Colonic mucosa (tissue), 4 donors: ENCODE measurements around the gene PHRF1. TPM values are rescaled to one million over a fixed set of nuclear protein-coding genes. Genes with fewer than 3 reads are reported as not detected.
A peak's percentile ranks its signal among the peaks of the same experiment; 100 is the strongest.

Source experiments
- DNase-seq: peaks from one replicate; pipeline ENCODE4 v3.0.0-alpha.2; 2020
- H3K27ac ChIP-seq: fragments of 200-600 bp; one replicate; pipeline ENCODE4 v1.8.0; 2021
- H3K27me3 ChIP-seq: fragments of 200-600 bp; one replicate; pipeline ENCODE4 v1.8.0; 2021
- H3K36me3 ChIP-seq: fragments of 200-600 bp; one replicate; pipeline ENCODE4 v1.8.0; 2021
- H3K4me1 ChIP-seq: fragments of 200-600 bp; one replicate; pipeline ENCODE4 v1.8.0; 2021; ENCODE audit warnings: mild to moderate bottlenecking
- H3K4me3 ChIP-seq: fragments of 200-600 bp; one replicate; pipeline ENCODE4 v1.8.0; 2021
- H3K9ac ChIP-seq, 2 donors: one replicate each; pipeline ENCODE4 v1.7.0; 2013; ENCODE audit warnings: control low read depth in 2 of 2, low read depth in 2 of 2, low read length in 2 of 2
- H3K9me3 ChIP-seq: fragments of 200-600 bp; one replicate; pipeline ENCODE4 v1.8.0; 2021
- intact Hi-C: fragments of 100-400 bp; cut with DNase I; formaldehyde crosslinking; loops from one replicate; pipeline ENCODE4 v1.14.1; 2022
- total RNA-seq, 2 donors: library from RNA; stranded (reverse); fragmentation: NEBNext Ultra II Directional in 1 of 2; extraction: Animal tissue kit (Norgen Biotek cat#: 25700) in 1 of 2; gene quantifications; one replicate each; pipeline ENCODE4 v1.2.1, GENCODE V29; 2021
- TF ChIP-seq, protein P1 (sequence below): fragments of 200-600 bp; IDR thresholded peaks from one replicate; pipeline ENCODE4 v1.8.0; 2022; ENCODE audit warnings: antibody characterized with exemption, mild to moderate bottlenecking
- donor health status: healthy.
- donor health status: DM: no; HTN: no; CAD: no.
- donor health status: DM: no; HTN: no; CAD: no.

Gene PHRF1
- total RNA-seq, 2 donors from 2014 or later: 29.4 to 41.9 TPM

DNA sequence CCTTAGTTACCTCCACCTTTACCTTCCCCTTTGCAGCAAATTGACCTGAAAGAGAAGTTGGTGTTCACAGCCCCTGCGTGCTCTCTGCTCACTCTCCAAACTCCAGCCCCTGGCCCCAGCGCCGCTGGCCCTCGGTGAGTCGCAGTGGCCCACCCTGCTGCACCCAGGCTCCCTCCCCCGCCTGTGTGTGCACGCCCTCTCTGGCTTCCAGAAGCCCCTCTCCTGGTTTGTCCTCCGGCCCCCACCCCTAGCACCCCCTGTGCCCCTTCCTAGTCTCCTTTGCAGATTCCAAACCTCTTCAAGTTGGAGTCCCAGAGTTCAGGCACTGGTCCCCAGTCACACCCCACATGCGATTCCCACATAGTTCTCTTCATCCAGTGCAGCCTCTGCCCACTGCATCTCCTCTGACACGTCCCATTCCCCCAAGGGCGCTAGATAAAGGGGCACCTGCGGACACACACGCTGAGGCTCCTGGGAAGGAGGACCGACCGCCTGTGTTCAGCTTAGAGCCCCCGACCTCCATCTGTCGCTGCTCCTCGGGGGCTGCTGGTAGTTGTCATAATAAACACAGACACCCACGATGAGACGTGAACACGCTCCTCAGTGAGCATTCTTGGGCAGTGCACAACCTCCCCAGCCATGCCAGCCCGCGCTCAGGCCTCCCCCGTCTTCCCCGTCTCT is 1.5 kb upstream of the PHRF1 start:
- Histone ChIP-seq H3K9me3 (no peaks in the 10 kb centered on the region), H3K36me3 (no peaks in the 10 kb centered on the region), H3K4me3 (peak overlapping the region; percentile 65), H3K4me1 (peaks cover 16% of the 10 kb centered on the region), H3K9ac (peak overlapping the region; percentile 46 to 54), H3K27me3 (no peaks in the 10 kb centered on the region), H3K27ac (peak overlapping the region; percentile 29)
- TF ChIP-seq, protein P1, sequence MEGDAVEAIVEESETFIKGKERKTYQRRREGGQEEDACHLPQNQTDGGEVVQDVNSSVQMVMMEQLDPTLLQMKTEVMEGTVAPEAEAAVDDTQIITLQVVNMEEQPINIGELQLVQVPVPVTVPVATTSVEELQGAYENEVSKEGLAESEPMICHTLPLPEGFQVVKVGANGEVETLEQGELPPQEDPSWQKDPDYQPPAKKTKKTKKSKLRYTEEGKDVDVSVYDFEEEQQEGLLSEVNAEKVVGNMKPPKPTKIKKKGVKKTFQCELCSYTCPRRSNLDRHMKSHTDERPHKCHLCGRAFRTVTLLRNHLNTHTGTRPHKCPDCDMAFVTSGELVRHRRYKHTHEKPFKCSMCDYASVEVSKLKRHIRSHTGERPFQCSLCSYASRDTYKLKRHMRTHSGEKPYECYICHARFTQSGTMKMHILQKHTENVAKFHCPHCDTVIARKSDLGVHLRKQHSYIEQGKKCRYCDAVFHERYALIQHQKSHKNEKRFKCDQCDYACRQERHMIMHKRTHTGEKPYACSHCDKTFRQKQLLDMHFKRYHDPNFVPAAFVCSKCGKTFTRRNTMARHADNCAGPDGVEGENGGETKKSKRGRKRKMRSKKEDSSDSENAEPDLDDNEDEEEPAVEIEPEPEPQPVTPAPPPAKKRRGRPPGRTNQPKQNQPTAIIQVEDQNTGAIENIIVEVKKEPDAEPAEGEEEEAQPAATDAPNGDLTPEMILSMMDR: no peak
- intact Hi-C loops: loop anchor here (5.0 kb wide), 1 partner anchor 43 kb away; the partner anchor contains the start of gene IRF7
- DNase-seq: no peak

DNA sequence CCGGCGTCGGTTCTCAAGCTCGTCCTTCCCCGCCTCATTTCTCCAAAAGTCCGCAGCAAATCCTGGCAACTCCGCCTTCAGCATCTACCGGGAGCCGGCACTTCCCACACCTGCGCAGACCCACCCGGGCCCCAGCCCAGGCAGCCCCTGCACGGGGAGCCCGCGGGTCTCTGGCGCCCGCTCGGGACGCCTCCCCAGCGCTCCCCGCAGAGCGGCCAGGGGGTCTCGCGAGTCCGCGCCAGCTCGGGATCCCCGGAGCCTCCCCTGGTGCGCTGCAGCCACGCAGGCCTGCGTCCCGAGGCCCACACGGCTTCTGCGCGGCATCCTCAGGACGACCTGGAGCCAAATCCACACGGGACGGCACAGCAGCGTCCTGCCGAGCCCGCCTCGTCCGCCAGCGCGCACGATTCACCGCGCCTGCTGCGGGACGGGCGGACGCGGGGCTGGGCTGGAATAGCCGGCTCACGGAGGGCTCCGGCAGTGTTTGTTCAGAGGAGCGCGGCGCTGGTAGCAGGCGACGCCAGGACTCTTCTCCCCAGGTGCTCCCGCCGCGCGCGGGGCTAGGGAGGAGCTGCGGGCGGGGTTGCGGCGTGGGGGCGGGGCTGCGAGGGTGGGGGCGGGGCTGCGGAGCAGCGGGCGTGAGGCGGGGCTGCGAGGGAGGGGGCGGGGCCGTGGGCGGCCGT is 816 bp upstream of the PHRF1 start:
- Histone ChIP-seq H3K27me3 (no peaks in the 10 kb centered on the region), H3K9me3 (no peaks in the 10 kb centered on the region), H3K9ac (peak overlapping the region; percentile 46 to 54), H3K4me3 (peak overlapping the region; percentile 65), H3K36me3 (no peaks in the 10 kb centered on the region), H3K4me1 (peaks cover 16% of the 10 kb centered on the region), H3K27ac (peak overlapping the region; percentile 29)
- TF ChIP-seq, protein P1: no peak
- peak; percentile 82 for DNase-seq
- intact Hi-C loops: loop anchor here (5.0 kb wide), 1 partner anchor 42 kb away; the partner anchor contains the start of gene IRF7

DNA sequence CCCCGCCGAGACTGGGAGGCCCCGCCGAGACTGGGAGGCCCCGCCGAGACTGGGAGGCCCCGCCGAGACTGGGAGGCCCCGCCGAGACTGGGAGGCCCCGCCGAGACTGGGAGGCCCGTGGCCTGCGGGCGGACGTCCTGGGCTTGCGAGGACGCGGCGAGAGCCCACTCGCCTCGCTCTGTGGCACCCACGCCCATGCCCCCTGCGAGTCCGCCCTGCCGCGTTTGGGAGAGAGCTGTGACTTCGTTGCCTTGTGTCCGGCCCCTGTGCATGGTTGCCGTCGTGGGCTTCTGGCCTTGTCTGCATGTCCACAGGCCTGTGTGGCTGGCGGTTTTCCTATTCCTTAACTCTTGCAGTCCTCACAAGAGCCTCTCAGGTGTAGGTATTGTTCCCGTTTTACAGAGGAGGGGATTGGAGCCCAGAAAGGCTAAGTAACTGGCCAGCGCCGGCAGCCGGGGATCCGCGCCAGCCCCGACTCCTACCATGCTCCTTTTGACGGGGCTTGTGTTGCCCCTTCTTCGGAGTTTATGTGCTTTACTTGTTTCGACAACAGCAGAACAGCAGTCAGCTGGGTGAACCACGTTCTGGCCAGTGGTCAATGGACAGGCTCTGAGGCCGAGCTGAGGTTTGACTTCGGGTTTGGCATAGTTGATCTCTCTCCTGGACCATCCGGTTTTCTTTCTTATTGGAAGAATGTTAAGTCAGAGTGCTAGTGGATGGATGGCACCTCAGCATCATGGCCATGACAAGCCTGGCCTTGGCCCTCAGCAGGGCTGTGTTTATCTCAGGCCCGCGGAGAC is 741 bp downstream of the PHRF1 start:
- TF ChIP-seq, protein P1: no peak
- H3K4me1 ChIP-seq: peaks cover 16% of the 10 kb centered on the region
- peak overlapping the region; percentile 78 for H3K4me3 ChIP-seq
- peak overlapping the region; percentile 2 for H3K27ac ChIP-seq
- no peaks in the 10 kb centered on the region for H3K36me3 ChIP-seq
- intact Hi-C loops: loop anchor here (5.0 kb wide), 1 partner anchor 40 kb away; the partner anchor contains the start of gene IRF7
- no peaks in the 10 kb centered on the region for H3K27me3 ChIP-seq
- no peaks in the 10 kb centered on the region for H3K9me3 ChIP-seq
- DNase-seq: no peak
- H3K9ac ChIP-seq: peak overlapping the region; percentile 62 to 92

DNA sequence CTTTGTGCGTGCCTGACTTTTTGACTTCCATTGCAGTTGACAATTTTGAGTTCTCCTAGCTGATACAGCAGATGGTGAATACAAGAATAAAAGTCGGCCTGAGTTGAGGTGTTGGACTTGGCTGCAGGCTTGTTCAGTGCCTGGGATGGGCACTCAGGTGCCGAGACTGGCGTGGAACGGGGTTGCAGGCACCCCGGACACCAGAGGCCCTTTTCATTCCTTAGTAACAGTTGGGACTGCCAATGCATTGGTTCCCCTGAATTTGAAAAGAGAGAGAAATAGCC is 1.3 kb downstream of the PHRF1 start:
- Histone ChIP-seq H3K27ac (no peak overlapping the region), H3K4me1 (peaks cover 16% of the 10 kb centered on the region), H3K4me3 (peak overlapping the region; percentile 78), H3K9ac (peak overlapping the region; percentile 62 to 92), H3K9me3 (no peaks in the 10 kb centered on the region), H3K36me3 (no peaks in the 10 kb centered on the region), H3K27me3 (no peaks in the 10 kb centered on the region)
- TF ChIP-seq, protein P1: no peak
- DNase-seq: no peak
- intact Hi-C loops: loop anchor here (5.0 kb wide), 1 partner anchor 40 kb away; the partner anchor contains the start of gene IRF7

DNA sequence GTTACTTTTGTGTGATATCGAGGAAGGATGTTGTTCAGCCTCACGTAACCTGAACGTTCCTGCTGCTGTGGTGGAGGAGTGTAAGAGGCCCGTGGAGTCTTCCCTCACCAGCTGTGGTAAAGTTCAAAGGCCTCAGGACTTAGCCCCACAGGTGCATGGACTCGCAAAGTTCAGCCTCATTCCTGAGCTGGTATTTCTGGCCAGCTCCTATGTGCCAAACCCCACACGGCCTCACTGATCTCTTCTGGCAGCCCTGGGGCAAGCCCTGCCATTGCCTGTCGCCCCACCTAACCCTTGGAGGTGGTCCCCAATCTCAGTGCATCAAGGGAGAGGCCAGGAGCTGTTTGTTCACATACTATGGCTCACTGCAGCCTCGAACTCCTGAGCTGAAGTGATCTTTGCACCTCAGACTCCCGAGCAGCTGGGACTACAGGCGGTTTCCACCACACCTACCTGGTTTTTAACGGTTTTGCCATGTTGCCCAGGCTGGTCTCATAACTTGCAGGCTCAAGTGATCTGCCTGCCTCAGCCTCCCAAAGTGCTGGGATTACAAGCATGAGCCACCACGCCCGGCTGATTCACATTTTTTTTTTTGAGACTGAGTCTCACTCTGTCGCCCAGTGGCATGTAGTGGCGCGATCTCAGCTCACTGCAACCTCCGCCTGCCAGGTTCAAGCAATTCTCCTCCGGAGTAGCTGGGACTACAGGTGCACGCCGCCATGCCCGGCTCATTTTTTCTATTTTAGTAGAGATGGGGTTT is 2.2 kb downstream of the PHRF1 start:
- peak overlapping the region in 1 of 2 donors; percentile 62 for H3K9ac ChIP-seq
- H3K27ac ChIP-seq: no peak overlapping the region
- H3K9me3 ChIP-seq: no peaks in the 10 kb centered on the region
- H3K36me3 ChIP-seq: no peaks in the 10 kb centered on the region
- no peak for DNase-seq
- no peaks in the 10 kb centered on the region for H3K27me3 ChIP-seq
- intact Hi-C loops: loop anchor here (5.0 kb wide), 1 partner anchor 39 kb away; the partner anchor contains the start of gene IRF7
- peaks cover 16% of the 10 kb centered on the region for H3K4me1 ChIP-seq
- H3K4me3 ChIP-seq: no peak overlapping the region
- TF ChIP-seq, protein P1: no peak
